AG08396 (cell line): ENCODE results near the gene RUSF1.
"Not testable (repeated sequence)": the region's sequence is repeated elsewhere in the genome, so short reads cannot be mapped to it uniquely, and the experiment has no call there.

Experiments used
- DNase-seq: peaks from one replicate; pipeline ENCODE4 v3.0.0; 2012; ENCODE audit warnings: low spot score, mixed read lengths

RUSF1 gene

GRCh38 chr16:31517800-31518402 is 9.7 kb upstream of the RUSF1 start:
- DNase-seq = no peak

- no peak for DNase-seq
Measured at GRCh38 chr16:31513884-31514283, 5.7 kb upstream of the RUSF1 start.

GRCh38 chr16:31513126-31513525 is 4.9 kb upstream of the RUSF1 start:
- DNase-seq = peak; percentile 44

GRCh38 chr16:31508706-31509195 is 560 bp upstream of the RUSF1 start:
- peak; percentile 39 for DNase-seq

- DNase-seq = no peak
Measured at GRCh38 chr16:31507617-31507928, 618 bp downstream of the RUSF1 start.

- DNase-seq = no peak
Measured at GRCh38 chr16:31505483-31505882, 2.7 kb downstream of the RUSF1 start.

GRCh38 chr16:31504159-31504558 is 4.0 kb downstream of the RUSF1 start:
- no peak for DNase-seq

GRCh38 chr16:31503555-31503954 is 4.6 kb downstream of the RUSF1 start:
- not testable (repeated sequence) for DNase-seq

- no peak for DNase-seq
Measured at GRCh38 chr16:31502981-31503380, 5.2 kb downstream of the RUSF1 start.

- DNase-seq = no peak
Measured at GRCh38 chr16:31501966-31502348, 6.2 kb downstream of the RUSF1 start.

- no peak for DNase-seq
Measured at GRCh38 chr16:31501226-31501965, 6.8 kb downstream of the RUSF1 start.

- no peak for DNase-seq
Measured at GRCh38 chr16:31499928-31500327, 8.3 kb downstream of the RUSF1 start.

- DNase-seq = no peak
Measured at GRCh38 chr16:31498493-31498892, 9.7 kb downstream of the RUSF1 start.

GRCh38 chr16:31496670-31497069 is 11.5 kb downstream of the RUSF1 start:
- DNase-seq = no peak

GRCh38 chr16:31493506-31494125 is 14.6 kb downstream of the RUSF1 start:
- no peak for DNase-seq

GRCh38 chr16:31491778-31492418 is 16.3 kb downstream of the RUSF1 start:
- DNase-seq = no peak

- no peak for DNase-seq
Measured at GRCh38 chr16:31489616-31490584, 18.3 kb downstream of the RUSF1 start.

GRCh38 chr16:31489298-31489564 is 19.0 kb downstream of the RUSF1 start:
- DNase-seq = no peak

- no peak for DNase-seq
Measured at GRCh38 chr16:31488468-31489297, 19.5 kb downstream of the RUSF1 start.

- peak; percentile 77 for DNase-seq
Measured at GRCh38 chr16:31487720-31488467, 20.3 kb downstream of the RUSF1 start.
